ENCODE data around the gene SLC12A3.

- no peak for TF ChIP-seq MAZ (IDR thresholded peaks at IDR 0.05; ENCODE audit: borderline replicate concordance, low read depth, low read length)
- TF ChIP-seq CTCF (conservative IDR thresholded peaks at IDR 0.05; ENCODE audit: low read depth, low read length) = no peak
- TF ChIP-seq POLR2A (IDR thresholded peaks at IDR 0.05; ENCODE audit: low read depth, low read length) = no peak
- TF ChIP-seq RAD21 (IDR thresholded peaks at IDR 0.05; ENCODE audit: low read length) = no peak
- TF ChIP-seq SMC3 (IDR thresholded peaks at IDR 0.05; ENCODE audit: low read depth, low read length) = no peak
- TF ChIP-seq NFE2L2 (IDR thresholded peaks at IDR 0.05; ENCODE audit: low read depth, low read length) = no peak
- no peak for TF ChIP-seq USF2 (IDR thresholded peaks at IDR 0.05; ENCODE audit: low read depth, low read length)
- TF ChIP-seq RFX5 (IDR thresholded peaks at IDR 0.05; ENCODE audit: low read depth, low read length) = no peak
- no peak for TF ChIP-seq CEBPB (IDR thresholded peaks at IDR 0.05; ENCODE audit: low read depth, low read length)
- TF ChIP-seq RCOR1 (IDR thresholded peaks at IDR 0.05; ENCODE audit: insufficient replicate concordance, low read length) = no peak
- TF ChIP-seq FOS (IDR thresholded peaks at IDR 0.05; ENCODE audit: low read depth, low read length) = no peak
- no peak for TF ChIP-seq ELK1 (IDR thresholded peaks at IDR 0.05; ENCODE audit: borderline replicate concordance, low read depth, low read length)
- no peak for TF ChIP-seq MAFK (IDR thresholded peaks at IDR 0.05; ENCODE audit: low read depth, low read length)
- no peak for TF ChIP-seq MXI1 (IDR thresholded peaks at IDR 0.05; ENCODE audit: borderline replicate concordance, low read depth, low read length)
These were observed 20.6 kb downstream of the SLC12A3 start for GRCh38 chr16:56885446-56886162.
